Hindlimb muscle (tissue), 1 donor: ENCODE measurements around the gene GTF2A1. TPM values are rescaled to one million over a fixed set of nuclear protein-coding genes. Genes with fewer than 3 reads are reported as not detected.

Source experiments
- DNase-seq: peaks from one replicate; pipeline ENCODE4 v3.0.0-alpha.2; 2013
- polyA plus RNA-seq: library from polyadenylated mRNA; unstranded; fragments of 120-200 nt; gene quantifications from one replicate; pipeline ENCODE4 v1.2.1, GENCODE V29; 2013; ENCODE audit not compliant: insufficient read length

Gene GTF2A1
- polyA plus RNA-seq, 1 donor: 19.8 TPM

- DNase-seq: no peak
Measured at GRCh38 chr14:81176241-81176640, 44.5 kb downstream of the GTF2A1 start.

GRCh38 chr14:81172881-81173280 is 47.9 kb downstream of the GTF2A1 start:
- DNase-seq: no peak

- no peak for DNase-seq
Measured at GRCh38 chr14:81172353-81172752, 48.4 kb downstream of the GTF2A1 start.

GRCh38 chr14:81170829-81171195 is 49.9 kb downstream of the GTF2A1 start:
- DNase-seq: no peak

- DNase-seq: peak; percentile 93
Measured at GRCh38 chr14:81170104-81170828, 50.5 kb downstream of the GTF2A1 start.

GRCh38 chr14:81169711-81170103 is 51.1 kb downstream of the GTF2A1 start:
- peak; percentile 61 for DNase-seq

- DNase-seq: no peak
Measured at GRCh38 chr14:81169267-81169666, 51.5 kb downstream of the GTF2A1 start.

- DNase-seq: no peak
Measured at GRCh38 chr14:81166121-81166520, 54.6 kb downstream of the GTF2A1 start.

GRCh38 chr14:81165188-81165587 is 55.6 kb downstream of the GTF2A1 start:
- no peak for DNase-seq

- no peak for DNase-seq
Measured at GRCh38 chr14:81164167-81164774, 56.5 kb downstream of the GTF2A1 start.

- no peak for DNase-seq
Measured at GRCh38 chr14:81162941-81163340, 57.8 kb downstream of the GTF2A1 start.

GRCh38 chr14:81161749-81162148 is 59.0 kb downstream of the GTF2A1 start:
- DNase-seq: no peak

GRCh38 chr14:81161088-81161487 is 59.7 kb downstream of the GTF2A1 start:
- no peak for DNase-seq

- DNase-seq: no peak
Measured at GRCh38 chr14:81157431-81157830, 63.3 kb downstream of the GTF2A1 start.

- DNase-seq: no peak
Measured at GRCh38 chr14:81153187-81153586, 67.6 kb downstream of the GTF2A1 start.

GRCh38 chr14:81148635-81149034 is 72.1 kb downstream of the GTF2A1 start:
- DNase-seq: no peak

GRCh38 chr14:81147140-81147897 is 73.4 kb downstream of the GTF2A1 start:
- DNase-seq: no peak

- no peak for DNase-seq
Measured at GRCh38 chr14:81144824-81145603, 75.7 kb downstream of the GTF2A1 start.

- DNase-seq: no peak
Measured at GRCh38 chr14:81143793-81144192, 77.0 kb downstream of the GTF2A1 start.

- no peak for DNase-seq
Measured at GRCh38 chr14:81141426-81141825, 79.3 kb downstream of the GTF2A1 start.

GRCh38 chr14:81138429-81138828 is 82.3 kb downstream of the GTF2A1 start:
- DNase-seq: no peak

- no peak for DNase-seq
Measured at GRCh38 chr14:81137316-81137715, 83.4 kb downstream of the GTF2A1 start.

GRCh38 chr14:81133400-81133799 is 87.4 kb downstream of the GTF2A1 start:
- DNase-seq: no peak
